Activated gamma-delta T cell treated with Interleukin-2 at 50 U/mL for 16 hours (primary cell): ENCODE data around the gene GNB1.

Experiments
- DNase-seq: peaks from one replicate; pipeline ENCODE4 v3.0.0-alpha.2; 2020

GNB1 gene

DNA sequence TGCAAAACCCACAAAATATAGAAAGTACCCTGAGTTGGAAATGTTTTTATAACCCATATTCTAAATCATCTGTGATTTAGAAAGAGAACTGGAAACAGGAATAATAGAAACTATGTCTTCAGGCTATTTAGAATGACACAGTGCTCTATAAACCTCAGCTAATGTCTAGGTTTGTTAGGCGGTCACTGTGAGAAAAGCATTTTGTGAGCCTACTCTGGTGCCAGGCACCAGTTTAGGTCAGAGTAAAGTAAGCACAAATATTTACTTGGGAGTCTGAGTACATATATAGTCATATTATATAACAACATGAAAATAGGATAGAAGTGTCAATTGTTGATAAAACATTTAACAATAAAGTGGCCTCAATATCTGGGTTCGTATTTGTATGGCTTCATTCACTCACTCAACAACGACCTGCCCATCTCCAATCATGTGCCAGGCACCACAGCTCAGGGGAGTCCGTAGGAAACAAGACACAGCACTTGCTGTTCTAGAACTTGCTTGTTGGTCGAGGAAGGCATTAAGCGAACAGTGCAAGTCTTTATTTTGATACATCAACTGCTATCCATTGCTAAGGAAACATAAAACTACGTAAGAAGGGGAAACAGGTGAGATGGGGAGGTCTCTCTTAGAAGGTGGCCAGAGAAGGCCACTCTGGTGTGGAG lies 37.2 kb downstream of the GNB1 start:
- DNase-seq, result no peak

DNA sequence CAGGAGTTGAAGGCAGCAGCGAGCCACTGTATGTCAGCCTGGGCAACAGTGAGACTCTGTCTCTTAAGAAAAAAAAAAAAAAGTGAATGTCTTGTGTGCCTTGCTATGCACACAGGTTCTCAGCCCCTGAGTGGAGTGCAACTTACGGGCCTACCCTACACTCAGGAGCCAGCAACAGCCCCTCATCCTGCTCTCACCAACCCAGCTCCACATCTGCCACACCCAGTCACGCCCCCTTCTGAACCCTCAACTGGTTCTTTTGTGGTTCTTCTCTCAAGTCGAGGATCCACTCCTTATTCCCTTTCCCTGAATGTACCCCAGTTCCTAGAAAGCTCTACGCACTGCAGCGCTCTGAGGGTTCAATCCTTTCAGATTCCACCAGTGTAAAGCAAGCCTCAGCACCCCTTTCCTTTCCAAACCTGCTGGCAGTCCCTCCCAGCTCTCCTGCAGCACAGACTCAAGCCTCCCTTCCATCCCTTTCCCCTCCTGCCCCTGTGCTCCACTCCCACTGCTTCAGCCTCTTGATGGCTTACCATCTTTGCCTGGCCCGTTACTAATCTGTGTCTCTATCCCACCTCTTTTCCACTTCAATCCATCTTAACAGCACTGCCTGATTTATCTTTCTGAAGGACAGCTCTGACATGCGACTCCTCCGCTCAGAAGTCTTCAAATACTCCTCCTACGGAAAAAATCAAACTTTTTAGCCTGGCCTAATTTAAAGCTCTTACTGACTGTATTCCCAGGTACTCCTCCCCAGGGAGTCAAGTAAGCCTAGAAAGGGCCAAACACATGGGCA lies 38.1 kb downstream of the GNB1 start:
- DNase-seq, result no peak

DNA sequence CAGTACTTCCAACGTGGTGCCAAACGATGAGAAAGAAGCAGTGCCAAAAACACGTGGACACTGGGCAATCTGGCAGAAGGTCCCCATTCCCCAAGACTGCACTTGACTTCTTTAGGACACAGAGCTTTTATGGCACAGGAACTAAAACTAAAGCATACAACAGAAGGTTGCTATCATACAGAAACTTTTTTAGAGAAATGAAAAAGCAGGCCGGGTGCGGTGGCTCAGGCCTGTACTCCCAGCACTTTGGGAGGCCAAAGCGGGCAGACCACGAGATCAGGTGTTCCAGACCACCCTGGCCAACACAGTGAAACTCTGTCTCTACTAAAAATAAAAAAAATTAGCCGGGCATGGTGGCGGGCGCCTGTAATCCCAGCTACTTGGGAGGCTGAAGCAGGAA lies 43.0 kb downstream of the GNB1 start:
- DNase-seq, result no peak

GRCh38 chr1:1847061-1847850 lies 43.6 kb downstream of the GNB1 start:
- no peak for DNase-seq

GRCh38 chr1:1846386-1846918 lies 44.4 kb downstream of the GNB1 start:
- DNase-seq, result no peak

DNA sequence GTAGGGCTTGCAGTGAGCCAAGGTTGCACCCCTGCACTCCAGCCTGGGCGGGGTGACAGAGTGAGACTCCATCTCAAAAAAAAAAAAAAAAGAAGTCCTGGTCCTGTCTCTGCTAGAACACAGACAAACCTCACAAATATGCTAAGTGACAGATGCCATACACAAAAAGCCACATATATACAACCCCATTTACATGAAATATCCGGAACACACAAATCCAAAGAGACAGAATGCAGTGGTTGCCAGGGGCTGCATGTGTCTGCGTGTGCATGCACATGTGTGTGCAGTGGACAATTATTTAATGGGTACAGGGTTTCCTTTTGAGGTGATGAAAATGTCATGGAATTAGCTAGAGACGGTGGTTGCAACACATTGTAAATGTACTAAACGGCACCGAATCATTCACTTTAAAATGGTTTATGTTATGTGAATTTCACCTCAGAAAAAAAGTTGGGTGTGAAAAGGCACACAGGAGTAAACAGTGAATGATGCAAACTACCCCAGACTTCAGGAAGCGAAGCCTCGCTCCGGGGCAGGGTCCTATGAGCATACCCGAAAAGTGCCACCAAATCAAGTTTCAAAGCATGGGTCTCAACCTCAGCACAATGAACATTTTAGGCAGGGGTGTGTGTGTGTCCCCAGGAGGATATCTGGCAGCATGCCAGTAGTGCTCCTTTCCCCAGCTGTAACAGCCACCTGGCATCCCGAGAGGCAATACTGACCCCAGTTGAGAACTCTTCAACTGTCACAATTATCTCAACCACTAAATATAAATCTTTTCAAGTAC lies 48.3 kb downstream of the GNB1 start:
- DNase-seq, result no peak

- no peak for DNase-seq
Observed at GRCh38 chr1:1841575-1841995, 49.3 kb downstream of the GNB1 start.

DNA sequence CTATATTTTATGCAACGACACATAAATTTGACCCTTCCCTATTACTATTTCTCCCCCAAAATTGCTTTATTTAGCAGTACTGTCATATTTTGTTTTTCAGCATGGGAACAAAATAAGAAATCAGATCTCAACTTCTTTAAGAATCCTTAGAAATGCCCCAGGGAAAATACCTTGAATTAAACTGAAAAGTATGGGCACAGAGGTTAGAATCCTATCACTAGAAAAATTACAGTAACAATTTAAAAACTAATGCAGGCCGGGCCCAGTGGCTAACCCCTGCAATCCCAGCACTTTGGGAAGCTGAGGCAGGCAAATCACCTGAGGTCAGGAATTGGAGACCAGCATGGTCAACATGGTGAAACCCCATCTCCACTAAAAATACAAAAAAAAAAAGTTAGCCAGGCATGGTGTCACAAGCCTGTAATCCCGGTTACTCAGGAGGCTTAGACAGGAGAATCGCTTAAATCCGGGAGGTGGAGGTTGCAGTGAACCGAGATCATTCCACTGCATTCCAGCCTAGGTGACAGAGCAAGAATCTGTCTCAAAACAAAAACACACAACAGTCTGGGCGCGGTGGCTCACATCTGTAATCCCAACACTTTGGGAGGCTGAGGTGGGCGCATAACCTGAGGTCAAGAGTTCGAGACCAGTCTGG lies 51.4 kb downstream of the GNB1 start:
- no peak for DNase-seq

DNA sequence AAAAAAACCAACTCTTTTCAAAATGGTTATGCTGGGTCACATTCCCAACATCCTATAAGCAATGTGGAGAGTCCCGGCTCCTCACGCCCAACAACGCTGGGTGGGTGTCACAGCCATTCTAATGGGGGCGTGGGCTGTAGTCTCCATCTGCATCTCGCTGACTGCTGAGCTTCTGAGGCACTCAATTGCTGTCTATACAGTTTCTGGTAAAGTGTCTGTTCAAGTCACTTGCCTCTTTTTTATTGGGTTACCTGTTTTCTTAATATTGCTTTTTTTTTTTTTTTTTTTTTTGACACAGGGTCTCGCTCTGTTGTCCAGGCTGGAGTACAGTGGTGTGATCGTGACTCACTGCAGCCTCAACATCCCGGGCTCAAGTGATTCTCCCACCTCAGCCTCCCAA lies 54.8 kb downstream of the GNB1 start:
- DNase-seq, result no peak

DNA sequence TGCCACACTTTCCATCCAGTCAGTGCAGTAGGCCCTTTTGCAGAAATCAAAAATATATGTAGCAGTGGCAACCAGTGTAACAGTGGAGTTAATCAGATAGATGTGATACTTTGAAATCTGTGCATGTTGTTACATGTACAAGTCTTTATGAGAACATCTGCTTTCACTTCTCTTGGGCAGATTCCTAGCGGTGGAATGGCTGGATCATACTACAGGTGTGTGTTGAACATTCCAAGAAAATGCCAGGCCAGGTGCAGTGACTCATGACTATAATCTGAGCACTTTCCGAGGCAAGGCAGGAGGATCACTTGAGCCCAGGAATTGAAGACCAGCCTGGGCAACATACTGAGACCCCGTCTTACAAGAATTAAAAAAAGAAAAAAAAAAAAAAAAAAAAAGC lies 55.3 kb downstream of the GNB1 start:
- DNase-seq, result no peak

GRCh38 chr1:1833916-1834325 lies 57.0 kb downstream of the GNB1 start:
- DNase-seq, result no peak

- DNase-seq, result no peak
Observed at GRCh38 chr1:1833456-1833855, 57.4 kb downstream of the GNB1 start.

DNA sequence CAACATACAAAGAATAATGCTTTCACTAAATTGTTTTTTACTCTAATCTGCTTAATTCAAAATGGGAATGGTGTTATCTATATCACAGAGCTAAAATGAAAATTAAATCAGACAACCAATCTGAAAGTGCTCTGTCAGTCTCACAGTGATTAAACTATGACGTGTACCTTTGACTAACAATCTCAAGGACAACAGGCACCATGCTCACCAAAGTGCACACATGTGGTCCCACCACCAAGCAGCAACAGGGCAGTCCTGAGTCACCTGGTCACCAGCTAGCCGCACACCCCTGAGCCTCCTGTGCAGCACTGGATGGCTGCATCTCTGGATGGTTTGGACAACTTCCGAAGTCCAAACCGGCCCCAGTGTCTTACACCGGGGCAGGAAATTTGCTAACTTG lies 58.1 kb downstream of the GNB1 start:
- DNase-seq, result no peak

- no peak for DNase-seq
Observed at GRCh38 chr1:1832166-1832565, 58.7 kb downstream of the GNB1 start.

- DNase-seq, result no peak
Observed at GRCh38 chr1:1827089-1827848, 63.6 kb downstream of the GNB1 start.

- DNase-seq, result no peak
Observed at GRCh38 chr1:1826356-1827088, 64.4 kb downstream of the GNB1 start.

DNA sequence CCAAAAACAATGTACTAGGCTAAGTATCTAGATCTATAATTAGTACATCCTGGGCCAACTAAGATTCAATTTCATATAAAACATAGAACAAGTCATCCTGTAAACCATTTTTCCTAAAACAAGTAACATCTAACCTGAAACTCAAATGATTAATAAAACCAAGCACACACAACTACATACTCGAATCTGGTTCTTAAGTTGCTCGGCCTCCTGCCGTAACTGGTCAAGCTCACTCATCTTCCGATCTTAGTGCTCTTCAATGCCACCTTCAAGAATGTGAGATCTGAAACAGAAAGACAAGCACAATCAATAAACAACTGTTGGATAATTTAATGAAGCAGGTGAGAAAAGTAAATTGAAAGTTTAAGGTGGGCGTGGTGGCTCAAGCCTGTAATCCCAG lies 65.7 kb downstream of the GNB1 start:
- no peak for DNase-seq

DNA sequence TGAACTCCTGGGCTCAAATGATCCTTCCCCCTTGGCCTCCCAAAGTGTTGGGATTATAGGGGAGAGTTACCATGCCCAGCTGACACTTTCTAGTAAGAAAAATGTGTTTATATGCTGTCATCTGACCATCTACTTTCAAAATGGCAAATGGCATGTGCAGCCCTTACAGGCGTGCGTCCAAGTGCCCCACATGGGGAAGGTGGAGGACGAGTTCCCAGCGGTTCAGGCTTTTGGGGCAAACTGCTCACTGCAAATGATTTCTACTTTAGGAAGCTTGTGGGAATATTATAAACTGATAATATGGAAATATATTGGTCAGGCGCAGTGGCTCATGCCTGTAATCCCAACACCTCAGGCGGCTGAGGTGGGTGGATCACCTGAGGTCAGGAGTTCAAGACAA lies 71.1 kb downstream of the GNB1 start:
- DNase-seq, result no peak

DNA sequence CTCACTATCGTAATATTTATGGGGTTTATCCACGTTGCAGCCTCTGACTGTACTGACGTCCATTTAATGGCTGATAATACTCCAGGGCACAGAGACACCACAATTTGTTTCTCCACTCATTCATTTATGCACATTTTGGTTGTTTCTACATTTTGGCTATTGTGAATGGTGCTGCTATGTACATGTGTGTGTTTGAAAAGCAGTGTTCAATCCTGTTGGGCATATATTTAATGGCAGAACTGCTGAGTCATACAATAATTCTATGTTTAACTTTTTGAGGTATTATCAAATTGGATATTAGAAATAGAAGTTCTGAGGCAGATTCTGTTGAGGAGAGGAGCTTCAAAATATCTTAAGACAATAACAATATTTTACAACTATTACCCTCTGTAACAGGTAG lies 73.7 kb downstream of the GNB1 start:
- DNase-seq, result no peak

GRCh38 chr1:1815606-1816281 lies 75.1 kb downstream of the GNB1 start:
- no peak for DNase-seq
